Vagina (tissue), 2 donors: ENCODE measurements around the gene HNRNPLL.

ENCODE experiments used
- CTCF ChIP-seq, 3 experiments: fragments of 450-650 bp in 2 of 3; fragments of 200-600 bp in 1 of 3; sonication (generic) in 1 of 3; IDR thresholded peaks; one replicate each; pipeline ENCODE4 v1.5.1; 2017 to 2019; ENCODE audit warnings: antibody characterized with exemption in 3 of 3, mild to moderate bottlenecking in 2 of 3, moderate library complexity in 2 of 3
- POLR2A ChIP-seq, 2 donors: fragments of 450-650 bp; IDR thresholded peaks; one replicate each; pipeline ENCODE4 v1.6.1; 2017; ENCODE audit warnings: antibody characterized with exemption in 2 of 2, mild to moderate bottlenecking in 2 of 2, moderate library complexity in 2 of 2

GRCh38 chr2:38516122-38516521, 86.6 kb downstream of the HNRNPLL start:
- TF ChIP-seq POLR2A (IDR thresholded peaks at IDR 0.05) (no peak), CTCF (IDR thresholded peaks at IDR 0.05) (no peak)
